Liver (tissue), 9 donors: ENCODE measurements around the gene STK24. TPM values are rescaled to one million over a fixed set of nuclear protein-coding genes. Genes with fewer than 3 reads are reported as not detected.

Experiments used
- DNase-seq: peaks from one replicate; pipeline ENCODE4 v3.0.0-alpha.2; 2017; ENCODE audit warnings: low spot score
- H3K27ac ChIP-seq, 2 donors: one replicate each; pipeline ENCODE4 v1.7.0; 2013; ENCODE audit warnings: inconsistent platforms in 2 of 2, low read length in 2 of 2, control low read depth in 1 of 2, low read depth in 1 of 2, mild to moderate bottlenecking in 1 of 2
- H3K27me3 ChIP-seq, 4 donors: one replicate each; pipeline versions ENCODE4 v1.6.1 to v1.7.0; 2013; ENCODE audit warnings: low read length in 3 of 4, inconsistent platforms in 1 of 4, mild to moderate bottlenecking in 1 of 4, moderate library complexity in 1 of 4; ENCODE audit not compliant: control insufficient read depth in 4 of 4, insufficient read depth in 4 of 4
- H3K36me3 ChIP-seq, 4 donors: one replicate each; pipeline versions ENCODE4 v1.6.1 to v1.7.0; 2013; ENCODE audit warnings: low read length in 3 of 4, mild to moderate bottlenecking in 3 of 4, low read depth in 1 of 4, moderate library complexity in 1 of 4; ENCODE audit not compliant: control insufficient read depth in 4 of 4, insufficient read depth in 3 of 4
- H3K4me1 ChIP-seq, 4 donors: one replicate each; pipeline versions ENCODE4 v1.6.1 to v1.7.0; 2013; ENCODE audit warnings: low read length in 3 of 4, mild to moderate bottlenecking in 3 of 4, moderate library complexity in 1 of 4; ENCODE audit not compliant: control insufficient read depth in 4 of 4, insufficient read depth in 4 of 4
- H3K4me3 ChIP-seq, 3 donors: one replicate each; pipeline versions ENCODE4 v1.6.1 to v1.7.0; 2013; ENCODE audit warnings: low read length in 3 of 3, control low read depth in 1 of 3, low read depth in 1 of 3, mild to moderate bottlenecking in 1 of 3
- H3K9ac ChIP-seq, 2 donors: one replicate each; pipeline ENCODE4 v1.7.0; 2013; ENCODE audit warnings: low read length in 2 of 2, mild to moderate bottlenecking in 2 of 2, moderate library complexity in 2 of 2, control low read depth in 1 of 2, low read depth in 1 of 2
- H3K9me3 ChIP-seq, 4 donors: one replicate each; pipeline versions ENCODE4 v1.6.1 to v1.7.0; 2013; ENCODE audit warnings: low read length in 3 of 4; ENCODE audit not compliant: control insufficient read depth in 4 of 4
- ATF3 ChIP-seq: IDR thresholded peaks from 2 replicates; pipeline ENCODE4 v1.6.1; 2016; ENCODE audit warnings: antibody characterized with exemption
- CTCF ChIP-seq: fragments of 150-350 bp; IDR thresholded peaks from 2 replicates; pipeline ENCODE4 v1.5.1; 2017; ENCODE audit warnings: improper control_type of control experiment, low read depth, low read length; ENCODE audit not compliant: missing input control
- EGR1 ChIP-seq, 2 donors: IDR thresholded peaks; 2 replicates each; pipeline ENCODE4 v1.6.1; 2016 to 2018; ENCODE audit warnings: antibody characterized with exemption in 2 of 2, low read depth in 2 of 2
- FOXA1 ChIP-seq: IDR thresholded peaks from 2 replicates; pipeline ENCODE4 v1.6.1; 2016; ENCODE audit warnings: antibody characterized with exemption
- FOXA2 ChIP-seq: IDR thresholded peaks from 2 replicates; pipeline ENCODE4 v1.6.1; 2016; ENCODE audit warnings: antibody characterized with exemption
- GABPA ChIP-seq, 2 donors: IDR thresholded peaks in 1 of 2; conservative IDR thresholded peaks in 1 of 2; 2 replicates each; pipeline ENCODE4 v1.6.1; 2016; ENCODE audit warnings: antibody characterized with exemption in 2 of 2, mild to moderate bottlenecking in 1 of 2, moderate library complexity in 1 of 2
- HNF4A ChIP-seq, 2 donors: conservative IDR thresholded peaks; 2 replicates each; pipeline ENCODE4 v1.6.1; 2016; ENCODE audit warnings: antibody characterized with exemption in 2 of 2, mild to moderate bottlenecking in 2 of 2
- HNF4G ChIP-seq: IDR thresholded peaks from 2 replicates; pipeline ENCODE4 v1.6.1; 2016; ENCODE audit warnings: antibody characterized with exemption
- JUND ChIP-seq, 2 donors: IDR thresholded peaks; 2 replicates each; pipeline ENCODE4 v1.6.1; 2016; ENCODE audit warnings: antibody characterized with exemption in 2 of 2
- MAX ChIP-seq: IDR thresholded peaks from 2 replicates; pipeline ENCODE4 v1.6.1; 2016; ENCODE audit warnings: antibody characterized with exemption
- NR2F2 ChIP-seq: IDR thresholded peaks from 2 replicates; pipeline ENCODE4 v1.6.1; 2016; ENCODE audit warnings: antibody characterized with exemption
- REST ChIP-seq: IDR thresholded peaks from 2 replicates; pipeline ENCODE4 v1.6.1; 2016; ENCODE audit warnings: antibody characterized with exemption, mild to moderate bottlenecking
- RXRA ChIP-seq, 2 donors: IDR thresholded peaks; 2 replicates each; pipeline ENCODE4 v1.6.1; 2017 to 2018; ENCODE audit warnings: antibody characterized with exemption in 2 of 2, mild to moderate bottlenecking in 1 of 2
- SP1 ChIP-seq: IDR thresholded peaks from 2 replicates; pipeline ENCODE4 v1.6.1; 2018; ENCODE audit warnings: antibody characterized with exemption, mild to moderate bottlenecking
- TAF1 ChIP-seq: conservative IDR thresholded peaks from 2 replicates; pipeline ENCODE4 v1.6.1; 2016; ENCODE audit warnings: antibody characterized with exemption, mild to moderate bottlenecking
- YY1 ChIP-seq: IDR thresholded peaks from 2 replicates; pipeline ENCODE4 v1.6.1; 2016; ENCODE audit warnings: antibody characterized with exemption, mild to moderate bottlenecking
- ZBTB33 ChIP-seq: IDR thresholded peaks from 2 replicates; pipeline ENCODE4 v1.6.1; 2016; ENCODE audit warnings: antibody characterized with exemption
- WGBS: extraction: QIAGEN DNeasy Blood & Tissue Kit; methylation state at CpG from one replicate; pipeline ENCODE4 v1.1.7; 2013; 5-methylcytosine and 5-hydroxymethylcytosine counted together
- polyA plus RNA-seq, 2 donors: library from polyadenylated mRNA; stranded (reverse) in 1 of 2; unstranded in 1 of 2; fragments of 200-250 nt in 1 of 2; fragments of >200 nt in 1 of 2; fragmentation: Nextera tagmentation in 1 of 2; extraction: Ambion mirVana in 1 of 2; gene quantifications; one replicate each; pipeline versions ENCODE4 v1.2.1 to v1.2.3, GENCODE V29; 2013 to 2015
- total RNA-seq, 2 donors: library from RNA; depleted of rRNA; stranded (reverse); fragments of >200 nt; gene quantifications; one replicate each; pipeline ENCODE4 v1.2.3, GENCODE V29; 2014
- donor health status: healthy.
- donor health status: healthy.
- donor health status: healthy.
- donor health status: healthy.
- donor health status: healthy.

Gene STK24
- total and polyA plus RNA-seq, 4 donors, result 6.4 to 43.3 (median 14.9) TPM

GRCh38 chr13:98528663-98529064, 48.2 kb downstream of the STK24 start:
- no peaks in the 10 kb centered on the region for H3K27me3 ChIP-seq
- no peak overlapping the region for H3K4me3 ChIP-seq
- TF ChIP-seq FOXA2 (no peak), FOXA1 (no peak), ATF3 (no peak), EGR1 (IDR thresholded peaks at IDR 0.05; ENCODE audit: low read depth in 2 of 2) (no peak)
- no peak overlapping the region for H3K9ac ChIP-seq
- no peaks in the 10 kb centered on the region for H3K36me3 ChIP-seq
- H3K27ac ChIP-seq, result no peak overlapping the region
- no peaks in the 10 kb centered on the region for H3K9me3 ChIP-seq
- peaks cover 1 to 20% (median 12%) of the 10 kb centered on the region in 4 donors for H3K4me1 ChIP-seq
- no peak for DNase-seq
- WGBS, result 81% methylated on average over 8 of the region's 8 CpGs

GRCh38 chr13:98527526-98527925, 49.4 kb downstream of the STK24 start:
- 96% methylated on average over 13 of the region's 13 CpGs for WGBS
- no peaks in the 10 kb centered on the region for H3K36me3 ChIP-seq

More at GRCh38 chr13:98527526-98527925, 49.4 kb downstream of the STK24 start:
- Histone ChIP-seq H3K4me3 (no peak overlapping the region), H3K27me3 (no peaks in the 10 kb centered on the region), H3K9me3 (no peaks in the 10 kb centered on the region), H3K9ac (no peak overlapping the region), H3K27ac (no peak overlapping the region), H3K4me1 (peaks cover 1 to 25% (median 16%) of the 10 kb centered on the region in 4 donors)
- TF ChIP-seq HNF4G (no peak), EGR1 (IDR thresholded peaks at IDR 0.05; ENCODE audit: low read depth in 2 of 2) (no peak), YY1 (no peak), GABPA (IDR thresholded peaks at IDR 0.05 in 1 of 2, conservative IDR thresholded peaks at IDR 0.05 in 1 of 2) (no peak), CTCF (no peak), MAX (no peak), RXRA (IDR thresholded peaks at IDR 0.05) (no peak), NR2F2 (no peak), REST (no peak), TAF1 (no peak), ATF3 (no peak), SP1 (no peak), ZBTB33 (no peak), HNF4A (conservative IDR thresholded peaks at IDR 0.05) (no peak), JUND (IDR thresholded peaks at IDR 0.05) (no peak), FOXA1 (no peak), FOXA2 (no peak)
- DNase-seq, result no peak
